ENCODE data around the gene DMGDH.

DNA sequence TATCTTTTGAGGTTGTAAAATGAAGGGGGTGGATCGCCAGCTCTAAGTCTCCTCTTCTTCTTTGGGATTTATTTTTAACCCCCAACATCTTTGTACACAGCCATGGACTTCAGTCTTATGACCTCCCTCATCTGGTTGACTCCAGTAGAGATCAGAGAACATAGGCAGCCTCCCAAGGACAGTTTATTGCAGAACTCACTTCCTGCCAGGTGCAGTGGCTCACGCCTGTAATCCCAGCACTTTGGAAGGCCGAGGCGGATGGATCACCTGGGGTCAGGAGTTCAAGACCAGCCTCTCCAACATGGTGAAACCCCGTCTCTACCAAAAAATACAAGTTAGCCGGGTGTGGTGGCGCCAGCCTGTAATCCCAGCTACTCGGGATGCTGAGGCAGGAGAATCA lies 39.3 kb upstream of the DMGDH start:
- TF ChIP-seq POLR2A (IDR thresholded peaks at IDR 0.05; ENCODE audit: low read length) (no peak), GATA1 (IDR thresholded peaks at IDR 0.05; ENCODE audit: low read depth, low read length) (no peak)

Measured in erythroblast (primary cell).